ENCODE data around the gene PTPRD.
A peak's percentile ranks its signal among the peaks of the same experiment; 100 is the strongest.
"Not testable (repeated sequence)": the region's sequence is repeated elsewhere in the genome, so short reads cannot be mapped to it uniquely, and the experiment has no call there.

PTPRD gene

GRCh38 chr9:10523164-10523563 is 89.6 kb downstream of the PTPRD start:
- no peak for DNase-seq (ENCODE audit: extremely low read depth, low read depth)
- TF ChIP-seq CTCF (IDR thresholded peaks at IDR 0.05; ENCODE audit: low read depth, low read length, missing control alignments): no peak
- H3K4me3 ChIP-seq (replicated peaks; ENCODE audit: low read depth, low read length): no peak overlapping the region

GRCh38 chr9:10512144-10512543 is 100.7 kb downstream of the PTPRD start:
- TF ChIP-seq CTCF (IDR thresholded peaks at IDR 0.05; ENCODE audit: low read depth, low read length, missing control alignments): no peak
- DNase-seq (ENCODE audit: extremely low read depth, low read depth): no peak
- no peak overlapping the region for H3K4me3 ChIP-seq (replicated peaks; ENCODE audit: low read depth, low read length)

GRCh38 chr9:10488937-10489336 is 123.9 kb downstream of the PTPRD start:
- H3K4me3 ChIP-seq (replicated peaks; ENCODE audit: low read depth, low read length): no peak overlapping the region
- DNase-seq (ENCODE audit: extremely low read depth, low read depth): no peak
- TF ChIP-seq CTCF (IDR thresholded peaks at IDR 0.05; ENCODE audit: low read depth, low read length, missing control alignments): no peak

- TF ChIP-seq CTCF (IDR thresholded peaks at IDR 0.05; ENCODE audit: low read depth, low read length, missing control alignments): peak; percentile 11
- DNase-seq (ENCODE audit: extremely low read depth, low read depth): no peak
- H3K4me3 ChIP-seq (replicated peaks; ENCODE audit: low read depth, low read length): no peak overlapping the region
Measured at GRCh38 chr9:10479172-10479571, 133.6 kb downstream of the PTPRD start.

GRCh38 chr9:10449201-10449617 is 163.6 kb downstream of the PTPRD start:
- DNase-seq (ENCODE audit: extremely low read depth, low read depth): not testable (repeated sequence)

GRCh38 chr9:10447036-10447435 is 165.8 kb downstream of the PTPRD start:
- no peak for DNase-seq (ENCODE audit: extremely low read depth, low read depth)
- no peak for TF ChIP-seq CTCF (IDR thresholded peaks at IDR 0.05; ENCODE audit: low read depth, low read length, missing control alignments)
- no peak overlapping the region for H3K4me3 ChIP-seq (replicated peaks; ENCODE audit: low read depth, low read length)

More at GRCh38 chr9:10449201-10449617, 163.6 kb downstream of the PTPRD start:
- H3K4me3 ChIP-seq (replicated peaks; ENCODE audit: low read depth, low read length): not testable (repeated sequence)

- no peak overlapping the region for H3K4me3 ChIP-seq (replicated peaks; ENCODE audit: low read depth, low read length)
- TF ChIP-seq CTCF (IDR thresholded peaks at IDR 0.05; ENCODE audit: low read depth, low read length, missing control alignments): no peak
- no peak for DNase-seq (ENCODE audit: extremely low read depth, low read depth)
Measured at GRCh38 chr9:10443868-10444204, 169.0 kb downstream of the PTPRD start.
